GM13976 (cell line): ENCODE results near the gene BRAP.
"Not testable (repeated sequence)": the region's sequence is repeated elsewhere in the genome, so short reads cannot be mapped to it uniquely, and the experiment has no call there.

ENCODE experiments used
- DNase-seq: peaks from one replicate; pipeline ENCODE4 v3.0.0; 2012; ENCODE audit warnings: low spot score
- in situ Hi-C: fragments of 300-500 bp; cut with MboI; formaldehyde crosslinking; loops from one replicate; pipeline ENCODE4 v1.12.0; 2022; ENCODE audit warnings: low sequenced_read_pairs, mixed read lengths, inconsistent platforms; ENCODE audit not compliant: unreplicated experiment
- TF ChIP-seq, protein P1 (sequence below): IDR thresholded peaks from 2 replicates; pipeline ENCODE4 v1.5.1; 2012; ENCODE audit warnings: borderline replicate concordance, mild to moderate bottlenecking; ENCODE audit not compliant: insufficient read depth; ENCODE audit errors: extremely low read depth, missing control alignments, control extremely low read depth

The BRAP gene

GRCh38 chr12:111638556-111638955 lies 47.2 kb downstream of the BRAP start:
- TF ChIP-seq, protein P1, sequence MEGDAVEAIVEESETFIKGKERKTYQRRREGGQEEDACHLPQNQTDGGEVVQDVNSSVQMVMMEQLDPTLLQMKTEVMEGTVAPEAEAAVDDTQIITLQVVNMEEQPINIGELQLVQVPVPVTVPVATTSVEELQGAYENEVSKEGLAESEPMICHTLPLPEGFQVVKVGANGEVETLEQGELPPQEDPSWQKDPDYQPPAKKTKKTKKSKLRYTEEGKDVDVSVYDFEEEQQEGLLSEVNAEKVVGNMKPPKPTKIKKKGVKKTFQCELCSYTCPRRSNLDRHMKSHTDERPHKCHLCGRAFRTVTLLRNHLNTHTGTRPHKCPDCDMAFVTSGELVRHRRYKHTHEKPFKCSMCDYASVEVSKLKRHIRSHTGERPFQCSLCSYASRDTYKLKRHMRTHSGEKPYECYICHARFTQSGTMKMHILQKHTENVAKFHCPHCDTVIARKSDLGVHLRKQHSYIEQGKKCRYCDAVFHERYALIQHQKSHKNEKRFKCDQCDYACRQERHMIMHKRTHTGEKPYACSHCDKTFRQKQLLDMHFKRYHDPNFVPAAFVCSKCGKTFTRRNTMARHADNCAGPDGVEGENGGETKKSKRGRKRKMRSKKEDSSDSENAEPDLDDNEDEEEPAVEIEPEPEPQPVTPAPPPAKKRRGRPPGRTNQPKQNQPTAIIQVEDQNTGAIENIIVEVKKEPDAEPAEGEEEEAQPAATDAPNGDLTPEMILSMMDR = no peak
- no peak for DNase-seq
- in situ Hi-C loops = no loop called here

DNA sequence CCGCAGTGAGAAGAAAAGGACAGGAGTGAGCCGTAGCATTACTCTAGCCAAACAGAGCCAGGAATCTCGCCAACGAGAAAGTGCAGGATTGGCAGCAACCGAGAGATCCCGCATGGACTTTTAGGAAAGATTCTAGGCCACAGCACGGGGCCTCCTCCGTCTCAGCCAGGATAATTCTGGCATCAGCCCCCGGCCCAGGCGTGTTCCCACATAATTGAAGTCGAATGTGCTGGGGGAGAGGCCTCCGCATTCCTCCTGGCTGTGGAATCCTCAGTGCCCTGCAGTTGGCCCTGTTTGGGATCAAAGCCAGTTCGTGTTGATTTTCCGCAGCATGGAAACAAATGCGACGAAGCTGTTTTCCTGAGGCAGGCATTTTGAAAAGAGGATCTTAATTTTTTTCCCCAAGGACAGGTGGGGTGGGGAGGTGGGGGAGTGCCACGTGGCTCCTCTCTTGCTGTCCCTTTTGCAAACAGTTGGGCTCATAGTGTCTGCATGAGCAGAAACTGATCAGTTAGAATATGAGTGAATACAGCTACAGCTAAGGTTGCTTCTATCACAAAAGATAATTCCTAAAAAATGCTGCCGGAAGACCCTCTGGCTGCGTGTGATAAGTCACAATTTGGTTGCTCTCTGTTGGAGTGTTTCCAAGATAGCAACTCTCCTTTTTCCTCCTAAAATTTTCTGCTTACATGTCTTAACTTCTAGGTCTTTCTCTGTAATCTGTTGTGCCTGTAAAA lies 49.4 kb downstream of the BRAP start:
- DNase-seq = no peak
- in situ Hi-C loops = no loop called here
- TF ChIP-seq, protein P1 = no peak

DNA sequence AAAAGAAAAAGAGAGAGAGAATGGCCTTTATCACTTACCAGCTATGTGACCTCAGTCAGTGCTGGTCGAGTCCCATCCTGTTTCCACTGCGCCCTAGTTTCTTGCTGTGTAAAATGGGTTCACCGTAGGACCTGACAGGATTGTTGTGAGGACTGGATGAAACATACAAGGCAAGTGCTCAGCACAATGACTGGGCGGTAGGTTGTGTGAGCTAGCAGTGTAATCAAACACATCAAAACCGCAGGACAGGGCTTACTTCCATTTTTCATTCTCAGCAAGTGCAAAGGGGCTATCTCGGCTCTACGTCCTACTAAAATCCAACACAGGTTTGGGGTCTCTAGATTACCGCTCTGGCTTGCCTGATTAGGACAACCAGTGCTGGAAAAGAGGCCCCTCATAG lies 50.2 kb downstream of the BRAP start:
- no peak for DNase-seq
- in situ Hi-C loops = no loop called here
- TF ChIP-seq, protein P1 = no peak

DNA sequence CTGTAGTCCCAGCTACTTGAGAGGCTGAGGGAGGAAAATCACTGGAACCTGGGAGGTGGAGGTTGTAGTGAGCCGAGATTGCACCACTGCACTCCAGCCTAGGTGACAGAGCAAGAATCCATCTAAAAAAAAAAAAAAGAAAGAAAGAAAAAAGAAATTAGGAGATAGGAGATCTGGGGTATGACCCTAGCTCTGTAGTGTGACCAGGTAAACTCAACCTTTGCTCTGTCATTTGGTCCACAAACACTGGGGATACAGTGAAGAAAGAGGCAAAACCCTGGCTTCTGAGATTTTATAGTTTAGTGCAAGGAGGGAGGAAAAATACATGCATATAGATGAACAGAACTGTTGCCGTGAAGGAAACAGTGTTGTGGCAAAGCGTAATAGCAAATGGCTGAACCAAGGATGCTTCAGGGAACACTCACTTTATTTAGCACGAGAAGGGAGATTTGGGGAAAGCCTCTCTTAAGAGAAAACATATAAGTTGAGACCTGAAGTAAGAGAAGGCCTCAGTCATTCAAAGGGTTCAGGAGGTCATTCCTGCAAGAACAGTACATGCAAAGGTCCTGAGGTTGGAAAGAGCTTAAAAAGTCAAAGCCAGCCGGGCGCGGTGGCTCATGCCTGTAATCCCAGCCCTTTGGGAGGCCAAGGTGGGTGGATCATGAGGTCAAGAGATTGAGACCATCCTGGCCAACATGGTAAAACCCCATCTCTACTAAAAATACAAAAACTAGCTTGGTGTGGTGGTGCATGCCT lies 57.1 kb downstream of the BRAP start:
- no peak for DNase-seq
- TF ChIP-seq, protein P1 = no peak
- in situ Hi-C loops = no loop called here

DNA sequence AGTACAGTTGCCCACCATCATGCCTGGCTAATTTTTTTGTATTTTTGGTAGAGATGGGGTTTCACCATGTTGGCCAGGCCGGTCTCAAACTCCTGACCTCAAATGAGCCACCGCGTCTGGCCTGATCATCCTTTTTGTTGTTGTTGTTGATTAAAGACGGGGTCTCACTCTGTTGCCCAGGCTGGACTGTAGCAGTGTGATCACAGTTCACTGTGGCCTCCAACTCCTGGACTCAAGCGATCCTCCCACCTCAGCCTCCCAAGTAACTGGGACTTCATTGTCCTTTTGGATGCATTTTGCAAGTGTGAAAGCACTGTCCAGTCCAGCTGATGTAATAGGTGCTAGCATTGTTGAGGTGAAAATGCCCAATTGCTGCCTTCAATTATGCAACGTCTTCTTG lies 59.5 kb downstream of the BRAP start:
- TF ChIP-seq, protein P1 = no peak
- DNase-seq = no peak
- in situ Hi-C loops = no loop called here

- TF ChIP-seq, protein P1 = no peak
- in situ Hi-C loops = no loop called here
- no peak for DNase-seq
Measured at GRCh38 chr12:111624540-111624939, 61.2 kb downstream of the BRAP start.

- in situ Hi-C loops, DNase-seq: not testable (repeated sequence)
Measured at GRCh38 chr12:111617841-111618240, 67.9 kb downstream of the BRAP start.
